Fibroblast of lung (primary cell): ENCODE measurements around the gene NINJ2. TPM values are rescaled to one million over a fixed set of nuclear protein-coding genes. Genes with fewer than 3 reads are reported as not detected.
A peak's percentile ranks its signal among the peaks of the same experiment; 100 is the strongest.

Experiments used
- DNase-seq, 2 donors: peaks; one replicate each; pipeline versions ENCODE4 v3.0.0 to v3.0.0-alpha.2; 2010; ENCODE audit warnings: low read depth in 2 of 2
- H2AFZ ChIP-seq: 2 replicates; pipeline ENCODE4 v1.5.1; 2012; ENCODE audit warnings: low read length, control low read depth, inconsistent platforms
- H3K27ac ChIP-seq: 2 replicates; pipeline ENCODE4 v1.5.1; 2011; ENCODE audit warnings: low read length, control low read depth; ENCODE audit not compliant: insufficient read depth
- H3K27me3 ChIP-seq: 2 replicates; pipeline ENCODE4 v1.5.1; 2011; ENCODE audit warnings: mild to moderate bottlenecking, low read length; ENCODE audit not compliant: control insufficient read depth, insufficient read depth
- H3K36me3 ChIP-seq: 2 replicates; pipeline ENCODE4 v1.5.1; 2011; ENCODE audit warnings: low read length; ENCODE audit not compliant: control insufficient read depth, insufficient read depth
- H3K4me1 ChIP-seq: 2 replicates; pipeline ENCODE4 v1.5.1; 2011; ENCODE audit warnings: low read length; ENCODE audit not compliant: control insufficient read depth, insufficient read depth; ENCODE audit errors: extremely low read depth
- H3K4me2 ChIP-seq: 2 replicates; pipeline ENCODE4 v1.5.1; 2011; ENCODE audit warnings: low read length, control low read depth; ENCODE audit not compliant: insufficient read depth; ENCODE audit errors: extremely low read depth
- H3K4me3 ChIP-seq, 4 experiments: fragments of 200-600 bp in 1 of 4; sonication (generic) in 1 of 4; replicated peaks in 1 of 4; 2 replicates each; pipeline ENCODE4 v1.5.1; 2011 to 2016; ENCODE audit warnings: low read length in 4 of 4, low read depth in 3 of 4, mild to moderate bottlenecking in 3 of 4, control low read depth in 2 of 4, inconsistent platforms in 1 of 4, mixed read lengths in 1 of 4; ENCODE audit not compliant: insufficient read depth in 1 of 4; ENCODE audit errors: control extremely low read depth in 1 of 4
- H3K79me2 ChIP-seq: 2 replicates; pipeline ENCODE4 v1.5.1; 2012; ENCODE audit warnings: mild to moderate bottlenecking, low read length, inconsistent platforms; ENCODE audit not compliant: control insufficient read depth, insufficient read depth
- H3K9ac ChIP-seq: 2 replicates; pipeline ENCODE4 v1.5.1; 2011; ENCODE audit warnings: mild to moderate bottlenecking, low read length, control low read depth; ENCODE audit not compliant: insufficient read depth
- H3K9me3 ChIP-seq: 2 replicates; pipeline ENCODE4 v1.5.1; 2012; ENCODE audit warnings: low read depth, low read length; ENCODE audit not compliant: control insufficient read depth, insufficient read depth
- H4K20me1 ChIP-seq: 2 replicates; pipeline ENCODE4 v1.5.1; 2011; ENCODE audit warnings: low read length; ENCODE audit not compliant: control insufficient read depth, insufficient read depth; ENCODE audit errors: extremely low read depth
- CTCF ChIP-seq, 2 donors: IDR thresholded peaks in 1 of 2; conservative IDR thresholded peaks in 1 of 2; 1 replicate in 1 of 2; 2 replicates in 1 of 2; pipeline ENCODE4 v1.5.1; 2011 to 2012; ENCODE audit warnings: low read length in 2 of 2, control low read depth in 1 of 2, inconsistent platforms in 1 of 2, low read depth in 1 of 2, mild to moderate bottlenecking in 1 of 2
- EZH2 ChIP-seq: IDR thresholded peaks from 2 replicates; pipeline ENCODE4 v1.5.1; 2012; ENCODE audit warnings: low read length, control low read depth, mild to moderate bottlenecking; ENCODE audit errors: missing control alignments
- polyA plus RNA-seq, 2 donors: library from polyadenylated mRNA; depleted of rRNA in 1 of 2; stranded (reverse) in 1 of 2; unstranded in 1 of 2; fragments of >200 nt; gene quantifications; 2 replicates each; pipeline ENCODE4 v1.2.1, GENCODE V29; 2011 to 2012; ENCODE audit warnings: missing spikeins in 1 of 2
- total RNA-seq: library from RNA; depleted of rRNA; stranded (reverse); fragments of >200 nt; gene quantifications from 2 replicates; pipeline ENCODE4 v1.2.1, GENCODE V29; 2014

The NINJ2 gene
- total and polyA plus RNA-seq, 2 donors (not counting 1 experiment from before 2014, with no cell fraction given): 0.35 to 0.66 TPM

- Histone ChIP-seq H3K4me1 (no peaks in the 10 kb centered on the region), H3K4me3 (no peak overlapping the region), H3K27me3 (peaks cover 3% of the 10 kb centered on the region), H3K9ac (no peak overlapping the region), H3K4me2 (no peak overlapping the region), H4K20me1 (no peaks in the 10 kb centered on the region), H3K9me3 (no peaks in the 10 kb centered on the region), H3K79me2 (no peaks in the 10 kb centered on the region), H3K27ac (no peak overlapping the region), H2AFZ (no peak overlapping the region), H3K36me3 (no peaks in the 10 kb centered on the region)
- peak in 1 of 2 donors; percentile 71 for DNase-seq
- TF ChIP-seq EZH2: no peak
- no peak for TF ChIP-seq CTCF (conservative IDR thresholded peaks at IDR 0.05 in 1 of 2, IDR thresholded peaks at IDR 0.05 in 1 of 2; ENCODE audit: low read depth in 1 of 2, low read length in 2 of 2)
Measured at GRCh38 chr12:530308-530707, 132.9 kb downstream of the NINJ2 start.

- TF ChIP-seq CTCF (conservative IDR thresholded peaks at IDR 0.05 in 1 of 2, IDR thresholded peaks at IDR 0.05 in 1 of 2; ENCODE audit: low read depth in 1 of 2, low read length in 2 of 2) (no peak), EZH2 (no peak)
- no peaks in the 10 kb centered on the region for H3K9me3 ChIP-seq
- no peaks in the 10 kb centered on the region for H3K36me3 ChIP-seq
- no peaks in the 10 kb centered on the region for H3K4me1 ChIP-seq
- peaks cover 2% of the 10 kb centered on the region for H3K27me3 ChIP-seq
- H3K4me3 ChIP-seq: no peak overlapping the region
- no peak overlapping the region for H3K27ac ChIP-seq
- DNase-seq: no peak
- H3K4me2 ChIP-seq: no peak overlapping the region
- no peak overlapping the region for H2AFZ ChIP-seq
- H3K9ac ChIP-seq: no peak overlapping the region
- H4K20me1 ChIP-seq: no peaks in the 10 kb centered on the region
- H3K79me2 ChIP-seq: no peaks in the 10 kb centered on the region
Measured at GRCh38 chr12:527729-528128, 135.5 kb downstream of the NINJ2 start.

- H3K4me2 ChIP-seq: no peak overlapping the region
- no peaks in the 10 kb centered on the region for H3K9me3 ChIP-seq
- no peak for TF ChIP-seq EZH2
- TF ChIP-seq CTCF (conservative IDR thresholded peaks at IDR 0.05 in 1 of 2, IDR thresholded peaks at IDR 0.05 in 1 of 2; ENCODE audit: low read depth in 1 of 2, low read length in 2 of 2): no peak
- no peaks in the 10 kb centered on the region for H4K20me1 ChIP-seq
- H3K27me3 ChIP-seq: peaks cover 2% of the 10 kb centered on the region
- no peak overlapping the region for H3K9ac ChIP-seq
- H2AFZ ChIP-seq: no peak overlapping the region
- no peak for DNase-seq
- no peak overlapping the region for H3K4me3 ChIP-seq
- no peak overlapping the region for H3K27ac ChIP-seq
- H3K36me3 ChIP-seq: no peaks in the 10 kb centered on the region
- no peaks in the 10 kb centered on the region for H3K79me2 ChIP-seq
- no peaks in the 10 kb centered on the region for H3K4me1 ChIP-seq
Measured at GRCh38 chr12:527241-527640, 136.0 kb downstream of the NINJ2 start.
